Measurements from ENCODE around the gene GALM.
A peak's percentile ranks its signal among the peaks of the same experiment; 100 is the strongest.

Gene GALM

GRCh38 chr2:38648107-38648761 lies 17.7 kb upstream of the GALM start:
- no peak for TF ChIP-seq CTCF (IDR thresholded peaks at IDR 0.05; ENCODE audit: low read depth, low read length)

GRCh38 chr2:38649176-38649728 lies 16.7 kb upstream of the GALM start:
- Histone ChIP-seq H3K36me3 (no peaks in the 10 kb centered on the region), H3K4me3 (ENCODE audit: low read depth, low read length) (no peak overlapping the region), H3K4me1 (no peaks in the 10 kb centered on the region), H3K27me3 (no peaks in the 10 kb centered on the region), H3K9me3 (no peaks in the 10 kb centered on the region)
- no peak for TF ChIP-seq CTCF (IDR thresholded peaks at IDR 0.05; ENCODE audit: low read depth, low read length)
- DNase-seq: no peak

More at GRCh38 chr2:38648107-38648761, 17.7 kb upstream of the GALM start:
- no peaks in the 10 kb centered on the region for H3K9me3 ChIP-seq
- no peak overlapping the region for H3K4me3 ChIP-seq (ENCODE audit: low read depth, low read length)
- DNase-seq: no peak
- H3K4me1 ChIP-seq: no peaks in the 10 kb centered on the region
- H3K36me3 ChIP-seq: no peaks in the 10 kb centered on the region
- H3K27me3 ChIP-seq: no peaks in the 10 kb centered on the region

GRCh38 chr2:38650012-38650411 lies 15.9 kb upstream of the GALM start:
- Histone ChIP-seq H3K4me1 (no peaks in the 10 kb centered on the region), H3K27me3 (no peaks in the 10 kb centered on the region), H3K4me3 (ENCODE audit: low read depth, low read length) (no peak overlapping the region), H3K9me3 (no peaks in the 10 kb centered on the region), H3K36me3 (no peaks in the 10 kb centered on the region)
- no peak for TF ChIP-seq CTCF (IDR thresholded peaks at IDR 0.05; ENCODE audit: low read depth, low read length)
- no peak for DNase-seq

GRCh38 chr2:38650717-38651116 lies 15.2 kb upstream of the GALM start:
- H3K4me1 ChIP-seq: no peaks in the 10 kb centered on the region
- no peak overlapping the region for H3K4me3 ChIP-seq (ENCODE audit: low read depth, low read length)
- no peaks in the 10 kb centered on the region for H3K36me3 ChIP-seq
- no peak for TF ChIP-seq CTCF (IDR thresholded peaks at IDR 0.05; ENCODE audit: low read depth, low read length)
- no peaks in the 10 kb centered on the region for H3K9me3 ChIP-seq
- peak; percentile 29 for DNase-seq
- no peaks in the 10 kb centered on the region for H3K27me3 ChIP-seq

- DNase-seq: no peak
- Histone ChIP-seq H3K27me3 (no peaks in the 10 kb centered on the region), H3K9me3 (no peaks in the 10 kb centered on the region), H3K4me3 (ENCODE audit: low read depth, low read length) (no peak overlapping the region), H3K4me1 (no peaks in the 10 kb centered on the region), H3K36me3 (no peaks in the 10 kb centered on the region)
- TF ChIP-seq CTCF (IDR thresholded peaks at IDR 0.05; ENCODE audit: low read depth, low read length): no peak
Measured at GRCh38 chr2:38652431-38653273, 13.3 kb upstream of the GALM start.

GRCh38 chr2:38653380-38653714 lies 12.6 kb upstream of the GALM start:
- no peaks in the 10 kb centered on the region for H3K36me3 ChIP-seq
- no peaks in the 10 kb centered on the region for H3K4me1 ChIP-seq
- TF ChIP-seq CTCF (IDR thresholded peaks at IDR 0.05; ENCODE audit: low read depth, low read length): no peak
- no peak for DNase-seq
- H3K4me3 ChIP-seq (ENCODE audit: low read depth, low read length): no peak overlapping the region
- no peaks in the 10 kb centered on the region for H3K9me3 ChIP-seq
- H3K27me3 ChIP-seq: no peaks in the 10 kb centered on the region
